ENCODE results near the gene SSBP3. TPM values are rescaled to one million over a fixed set of nuclear protein-coding genes. Genes with fewer than 3 reads are reported as not detected.

Gene SSBP3
- total and polyA plus RNA-seq, 2 of the 13 experiments (the other 11 are each of a cell fraction or from before 2014, with no cell fraction given) = 8.5 to 17.6 TPM

DNA sequence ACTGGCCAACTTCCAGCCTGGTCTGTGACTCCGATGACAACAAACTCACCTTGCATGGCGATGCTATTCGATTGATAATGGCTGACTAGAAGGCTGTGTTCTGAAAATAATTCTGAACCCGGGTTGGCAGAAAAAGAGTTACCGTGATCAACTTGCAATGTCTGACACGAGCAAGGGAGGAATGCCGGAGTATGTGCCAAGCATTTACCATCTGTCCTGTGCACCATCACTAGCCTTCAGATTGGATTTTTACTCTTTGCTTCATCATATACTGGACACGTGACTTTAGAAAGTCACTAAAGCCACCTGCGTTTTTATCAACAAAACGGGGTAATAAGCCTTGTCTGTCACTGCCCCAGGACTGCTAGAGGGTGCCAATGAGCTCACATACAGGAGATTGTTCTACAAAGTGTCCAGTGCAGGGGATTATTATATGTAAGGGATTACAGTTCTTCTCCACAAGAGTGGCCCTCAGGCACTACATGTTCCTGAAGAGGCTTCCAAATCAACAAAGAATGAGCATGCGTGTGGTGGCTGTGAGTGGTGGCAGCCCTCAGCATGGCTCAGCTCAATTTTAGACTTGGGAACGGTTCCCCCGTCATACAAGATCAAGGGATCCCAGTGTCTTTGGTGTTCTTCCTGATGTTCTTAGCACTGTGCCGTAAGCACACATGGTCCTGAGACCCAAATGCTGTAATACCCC, 35.8 kb downstream of the SSBP3 start:
- no peak for ATAC-seq
- DNase-seq (ENCODE audit: low spot score) = no peak
- Histone ChIP-seq H3K79me2 (ENCODE audit: insufficient read depth, low read length) (peaks cover 2% of the 10 kb centered on the region), H3K9ac (ENCODE audit: insufficient read depth, low read depth, low read length) (no peak overlapping the region), H3K36me3 (replicated peaks in 1 of 2; ENCODE audit: control insufficient read depth in 1 of 2, insufficient read depth in 2 of 2, low read length in 2 of 2) (peaks cover 1 to 9% of the 10 kb centered on the region in 2 experiments; a peak in 1 of 5 replicates), H4K20me1 (ENCODE audit: insufficient read depth, low read length) (peaks cover 4% of the 10 kb centered on the region; the same call in 1 of the 2 replicates), H3K4me1 (ENCODE audit: insufficient read depth, low read length) (peaks cover 18% of the 10 kb centered on the region), H3K9me3 (ENCODE audit: low read length) (no peaks in the 10 kb centered on the region), H3K27me3 (ENCODE audit: control insufficient read depth in 1 of 2, insufficient read depth in 2 of 2, low read length in 2 of 2) (no peaks in the 10 kb centered on the region), H3K4me3 (replicated peaks in 1 of 3; ENCODE audit: insufficient read depth in 1 of 3, low read depth in 2 of 3, low read length in 3 of 3) (no peak overlapping the region), H3K4me2 (ENCODE audit: low read depth, low read length) (no peak overlapping the region), H2AFZ (ENCODE audit: low read length) (no peak overlapping the region), H3K27ac (ENCODE audit: extremely low read length, insufficient read depth, low read length) (no peak overlapping the region)
- no peak for FAIRE-seq
- no TSS peak for BruUV-seq (replicated peaks)
- in situ Hi-C loops (cut with HindIII; ENCODE audit: extremely low pct_ligation_motif_present, low pct_unique_long_range_greater_than_20kb) (no loop called here), intact Hi-C loops (cut with micrococcal nuclease; ENCODE audit: unreplicated experiment) (no loop called here)
- TF ChIP-seq MIER2 (CRISPR knock-in tag; IDR thresholded peaks at IDR 0.05) (no peak), ARID2 (CRISPR knock-in tag; IDR thresholded peaks at IDR 0.05; ENCODE audit: borderline replicate concordance) (no peak), JDP2 (CRISPR knock-in tag; IDR thresholded peaks at IDR 0.05; ENCODE audit: borderline replicate concordance) (no peak), ZSCAN20 (CRISPR knock-in tag; IDR thresholded peaks at IDR 0.05; ENCODE audit: borderline replicate concordance) (no peak), TGIF2 (CRISPR knock-in tag; IDR thresholded peaks at IDR 0.05) (no peak), MTF2 (CRISPR knock-in tag; IDR thresholded peaks at IDR 0.05; ENCODE audit: borderline replicate concordance) (no peak)
- TF ChIP-seq, protein P1, sequence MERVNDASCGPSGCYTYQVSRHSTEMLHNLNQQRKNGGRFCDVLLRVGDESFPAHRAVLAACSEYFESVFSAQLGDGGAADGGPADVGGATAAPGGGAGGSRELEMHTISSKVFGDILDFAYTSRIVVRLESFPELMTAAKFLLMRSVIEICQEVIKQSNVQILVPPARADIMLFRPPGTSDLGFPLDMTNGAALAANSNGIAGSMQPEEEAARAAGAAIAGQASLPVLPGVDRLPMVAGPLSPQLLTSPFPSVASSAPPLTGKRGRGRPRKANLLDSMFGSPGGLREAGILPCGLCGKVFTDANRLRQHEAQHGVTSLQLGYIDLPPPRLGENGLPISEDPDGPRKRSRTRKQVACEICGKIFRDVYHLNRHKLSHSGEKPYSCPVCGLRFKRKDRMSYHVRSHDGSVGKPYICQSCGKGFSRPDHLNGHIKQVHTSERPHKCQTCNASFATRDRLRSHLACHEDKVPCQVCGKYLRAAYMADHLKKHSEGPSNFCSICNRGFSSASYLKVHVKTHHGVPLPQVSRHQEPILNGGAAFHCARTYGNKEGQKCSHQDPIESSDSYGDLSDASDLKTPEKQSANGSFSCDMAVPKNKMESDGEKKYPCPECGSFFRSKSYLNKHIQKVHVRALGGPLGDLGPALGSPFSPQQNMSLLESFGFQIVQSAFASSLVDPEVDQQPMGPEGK (CRISPR knock-in tag; IDR thresholded peaks at IDR 0.05) = no peak
- TF ChIP-seq, protein P2, sequence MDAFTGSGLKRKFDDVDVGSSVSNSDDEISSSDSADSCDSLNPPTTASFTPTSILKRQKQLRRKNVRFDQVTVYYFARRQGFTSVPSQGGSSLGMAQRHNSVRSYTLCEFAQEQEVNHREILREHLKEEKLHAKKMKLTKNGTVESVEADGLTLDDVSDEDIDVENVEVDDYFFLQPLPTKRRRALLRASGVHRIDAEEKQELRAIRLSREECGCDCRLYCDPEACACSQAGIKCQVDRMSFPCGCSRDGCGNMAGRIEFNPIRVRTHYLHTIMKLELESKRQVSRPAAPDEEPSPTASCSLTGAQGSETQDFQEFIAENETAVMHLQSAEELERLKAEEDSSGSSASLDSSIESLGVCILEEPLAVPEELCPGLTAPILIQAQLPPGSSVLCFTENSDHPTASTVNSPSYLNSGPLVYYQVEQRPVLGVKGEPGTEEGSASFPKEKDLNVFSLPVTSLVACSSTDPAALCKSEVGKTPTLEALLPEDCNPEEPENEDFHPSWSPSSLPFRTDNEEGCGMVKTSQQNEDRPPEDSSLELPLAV (CRISPR knock-in tag; conservative IDR thresholded peaks at IDR 0.05; ENCODE audit: low read depth) = no peak
- TF ChIP-seq, protein P3, sequence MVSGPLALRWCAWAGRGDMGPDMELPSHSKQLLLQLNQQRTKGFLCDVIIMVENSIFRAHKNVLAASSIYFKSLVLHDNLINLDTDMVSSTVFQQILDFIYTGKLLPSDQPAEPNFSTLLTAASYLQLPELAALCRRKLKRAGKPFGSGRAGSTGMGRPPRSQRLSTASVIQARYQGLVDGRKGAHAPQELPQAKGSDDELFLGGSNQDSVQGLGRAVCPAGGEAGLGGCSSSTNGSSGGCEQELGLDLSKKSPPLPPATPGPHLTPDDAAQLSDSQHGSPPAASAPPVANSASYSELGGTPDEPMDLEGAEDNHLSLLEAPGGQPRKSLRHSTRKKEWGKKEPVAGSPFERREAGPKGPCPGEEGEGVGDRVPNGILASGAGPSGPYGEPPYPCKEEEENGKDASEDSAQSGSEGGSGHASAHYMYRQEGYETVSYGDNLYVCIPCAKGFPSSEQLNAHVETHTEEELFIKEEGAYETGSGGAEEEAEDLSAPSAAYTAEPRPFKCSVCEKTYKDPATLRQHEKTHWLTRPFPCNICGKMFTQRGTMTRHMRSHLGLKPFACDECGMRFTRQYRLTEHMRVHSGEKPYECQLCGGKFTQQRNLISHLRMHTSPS (CRISPR knock-in tag; IDR thresholded peaks at IDR 0.05; ENCODE audit: low read depth) = no peak
- TF ChIP-seq, protein P4, sequence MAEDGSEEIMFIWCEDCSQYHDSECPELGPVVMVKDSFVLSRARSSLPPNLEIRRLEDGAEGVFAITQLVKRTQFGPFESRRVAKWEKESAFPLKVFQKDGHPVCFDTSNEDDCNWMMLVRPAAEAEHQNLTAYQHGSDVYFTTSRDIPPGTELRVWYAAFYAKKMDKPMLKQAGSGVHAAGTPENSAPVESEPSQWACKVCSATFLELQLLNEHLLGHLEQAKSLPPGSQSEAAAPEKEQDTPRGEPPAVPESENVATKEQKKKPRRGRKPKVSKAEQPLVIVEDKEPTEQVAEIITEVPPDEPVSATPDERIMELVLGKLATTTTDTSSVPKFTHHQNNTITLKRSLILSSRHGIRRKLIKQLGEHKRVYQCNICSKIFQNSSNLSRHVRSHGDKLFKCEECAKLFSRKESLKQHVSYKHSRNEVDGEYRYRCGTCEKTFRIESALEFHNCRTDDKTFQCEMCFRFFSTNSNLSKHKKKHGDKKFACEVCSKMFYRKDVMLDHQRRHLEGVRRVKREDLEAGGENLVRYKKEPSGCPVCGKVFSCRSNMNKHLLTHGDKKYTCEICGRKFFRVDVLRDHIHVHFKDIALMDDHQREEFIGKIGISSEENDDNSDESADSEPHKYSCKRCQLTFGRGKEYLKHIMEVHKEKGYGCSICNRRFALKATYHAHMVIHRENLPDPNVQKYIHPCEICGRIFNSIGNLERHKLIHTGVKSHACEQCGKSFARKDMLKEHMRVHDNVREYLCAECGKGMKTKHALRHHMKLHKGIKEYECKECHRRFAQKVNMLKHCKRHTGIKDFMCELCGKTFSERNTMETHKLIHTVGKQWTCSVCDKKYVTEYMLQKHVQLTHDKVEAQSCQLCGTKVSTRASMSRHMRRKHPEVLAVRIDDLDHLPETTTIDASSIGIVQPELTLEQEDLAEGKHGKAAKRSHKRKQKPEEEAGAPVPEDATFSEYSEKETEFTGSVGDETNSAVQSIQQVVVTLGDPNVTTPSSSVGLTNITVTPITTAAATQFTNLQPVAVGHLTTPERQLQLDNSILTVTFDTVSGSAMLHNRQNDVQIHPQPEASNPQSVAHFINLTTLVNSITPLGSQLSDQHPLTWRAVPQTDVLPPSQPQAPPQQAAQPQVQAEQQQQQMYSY (CRISPR knock-in tag; IDR thresholded peaks at IDR 0.05) = no peak
- ChIA-PET POLR2A (no interaction called here), CTCF (ENCODE audit: low intra/inter-chr PET ratio, low total read pairs) (no interaction called here)
- 98% methylated on average over 14 of the region's 14 CpGs for WGBS (ENCODE audit: low lambda C conversion rate)
